ENCODE data around the gene PCDHA12.
"Not testable (repeated sequence)": the region's sequence is repeated elsewhere in the genome, so short reads cannot be mapped to it uniquely, and the experiment has no call there.

PCDHA12 gene

DNA sequence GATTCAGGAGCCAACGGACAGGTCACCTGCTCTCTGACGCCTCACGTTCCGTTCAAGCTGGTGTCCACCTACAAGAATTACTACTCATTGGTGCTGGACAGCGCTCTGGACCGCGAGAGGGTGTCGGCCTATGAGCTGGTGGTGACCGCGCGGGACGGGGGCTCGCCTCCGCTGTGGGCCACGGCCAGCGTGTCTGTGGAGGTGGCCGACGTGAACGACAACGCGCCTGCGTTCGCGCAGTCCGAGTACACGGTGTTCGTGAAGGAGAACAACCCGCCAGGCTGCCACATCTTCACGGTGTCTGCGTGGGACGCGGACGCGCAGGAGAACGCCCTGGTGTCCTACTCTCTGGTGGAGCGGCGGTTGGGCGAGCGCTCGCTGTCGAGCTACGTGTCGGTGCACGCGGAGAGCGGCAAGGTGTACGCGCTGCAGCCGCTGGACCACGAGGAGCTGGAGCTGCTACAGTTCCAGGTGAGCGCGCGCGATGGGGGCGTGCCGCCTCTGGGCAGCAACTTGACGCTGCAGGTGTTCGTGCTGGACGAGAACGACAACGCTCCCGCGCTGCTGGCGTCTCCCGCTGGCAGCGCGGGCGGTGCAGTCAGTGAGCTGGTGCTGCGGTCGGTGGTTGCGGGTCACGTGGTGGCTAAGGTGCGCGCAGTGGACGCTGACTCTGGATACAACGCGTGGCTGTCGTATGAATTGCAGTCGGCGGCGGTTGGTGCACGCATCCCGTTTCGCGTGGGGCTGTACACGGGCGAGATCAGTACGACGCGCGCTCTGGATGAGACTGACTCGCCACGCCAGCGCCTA lies 17.7 kb upstream of the PCDHA12 start:
- DNase-seq: no peak

GRCh38 chr5:140857987-140858240 lies 17.2 kb upstream of the PCDHA12 start:
- no peak for DNase-seq

DNA sequence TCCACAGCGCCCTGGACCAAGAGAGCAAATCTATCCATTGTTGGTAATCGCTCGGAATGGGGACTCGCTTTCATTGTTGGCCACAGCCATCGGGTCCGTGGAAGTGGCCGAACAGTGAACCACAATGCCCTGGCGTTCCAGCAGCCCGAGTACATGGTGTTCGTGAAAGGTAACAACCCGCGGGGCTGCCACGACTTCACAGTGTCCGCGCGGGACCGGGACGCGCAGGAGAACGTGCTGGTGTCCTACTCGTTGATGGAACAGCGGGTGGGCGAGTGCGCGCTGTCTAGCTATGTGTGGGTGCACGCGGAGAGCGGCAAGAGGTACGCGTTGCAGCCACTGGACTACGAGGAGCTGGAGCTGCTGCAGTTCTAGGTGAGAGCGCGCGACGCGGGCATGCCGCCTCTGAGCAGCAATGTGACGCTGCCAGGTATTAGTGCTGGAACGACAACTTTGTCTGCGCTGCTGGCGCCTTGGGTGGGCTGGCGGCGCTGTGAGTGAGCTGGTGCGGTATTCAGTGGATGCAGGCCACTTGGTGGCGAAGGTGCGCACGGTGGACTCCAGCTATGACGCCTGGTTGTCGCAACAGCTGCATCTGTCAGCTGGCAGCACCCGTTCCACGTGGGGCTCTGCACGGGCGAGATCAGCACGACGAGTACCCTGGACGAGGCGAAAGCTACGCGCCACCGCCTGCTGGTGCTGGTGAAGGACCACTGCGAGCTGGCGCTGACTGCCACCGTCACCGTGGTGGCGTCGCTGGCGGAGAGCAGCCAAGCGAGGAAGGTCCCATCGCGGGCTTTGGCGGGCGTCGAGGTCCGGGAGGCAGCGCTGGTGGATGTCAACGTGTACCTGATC lies 12.4 kb upstream of the PCDHA12 start:
- no peak for DNase-seq

DNA sequence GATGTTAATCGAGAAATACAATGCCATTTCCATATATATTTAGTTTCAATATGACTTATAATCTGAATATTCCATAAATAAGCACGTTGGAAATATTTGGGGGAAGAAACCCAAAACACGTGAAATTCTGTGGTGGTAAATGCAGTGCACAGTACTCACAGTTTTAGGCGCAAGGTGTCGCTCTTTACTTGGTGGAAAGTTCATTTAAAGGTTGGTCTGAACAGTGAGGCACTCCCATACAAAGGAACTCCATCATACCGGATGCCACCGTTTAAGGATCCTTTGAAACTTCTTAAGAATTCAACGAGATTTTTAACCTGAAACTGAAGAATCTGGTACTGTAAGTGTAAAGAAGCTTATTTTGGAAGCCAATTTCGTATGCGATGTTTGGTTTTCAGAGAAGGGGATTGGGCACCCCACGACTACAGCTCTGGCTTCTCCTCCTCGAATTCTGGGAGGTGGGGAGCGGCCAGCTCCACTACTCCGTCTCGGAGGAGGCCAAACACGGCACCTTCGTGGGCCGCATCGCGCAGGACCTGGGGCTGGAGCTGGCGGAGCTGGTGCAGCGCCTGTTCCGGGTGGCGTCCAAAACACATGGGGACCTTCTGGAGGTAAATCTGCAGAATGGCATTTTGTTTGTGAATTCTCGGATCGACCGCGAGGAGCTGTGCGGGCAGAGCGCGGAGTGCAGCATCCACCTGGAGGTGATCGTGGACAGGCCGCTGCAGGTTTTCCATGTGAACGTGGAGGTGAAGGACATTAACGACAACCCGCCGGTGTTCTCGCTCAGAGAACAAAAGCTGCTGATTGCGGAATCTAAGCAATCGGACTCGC lies 6.2 kb upstream of the PCDHA12 start, which contains the start of gene PCDHA11:
TSS of gene PCDHA11 (plus strand) at position 237 of the 834 bp plus-strand sequence. CDS start at position 384, 147 bp downstream.
- DNase-seq: peak; percentile 84

- no peak for DNase-seq
Observed at GRCh38 chr5:140869555-140869886, 5.6 kb upstream of the PCDHA12 start.

- no peak for DNase-seq
Observed at GRCh38 chr5:140870221-140871201, 4.6 kb upstream of the PCDHA12 start.

GRCh38 chr5:140876541-140877261 lies 1.6 kb downstream of the PCDHA12 start:
- DNase-seq: not testable (repeated sequence)

DNA sequence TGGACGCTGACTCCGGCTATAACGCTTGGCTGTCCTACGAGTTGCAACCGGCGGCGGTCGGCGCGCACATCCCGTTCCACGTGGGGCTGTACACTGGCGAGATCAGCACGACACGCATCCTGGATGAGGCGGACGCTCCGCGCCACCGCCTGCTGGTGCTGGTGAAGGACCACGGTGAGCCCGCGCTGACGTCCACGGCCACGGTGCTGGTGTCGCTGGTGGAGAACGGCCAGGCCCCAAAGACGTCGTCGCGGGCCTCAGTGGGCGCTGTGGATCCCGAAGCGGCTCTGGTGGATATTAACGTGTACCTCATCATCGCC lies 2.1 kb downstream of the PCDHA12 start:
- DNase-seq: no peak

DNA sequence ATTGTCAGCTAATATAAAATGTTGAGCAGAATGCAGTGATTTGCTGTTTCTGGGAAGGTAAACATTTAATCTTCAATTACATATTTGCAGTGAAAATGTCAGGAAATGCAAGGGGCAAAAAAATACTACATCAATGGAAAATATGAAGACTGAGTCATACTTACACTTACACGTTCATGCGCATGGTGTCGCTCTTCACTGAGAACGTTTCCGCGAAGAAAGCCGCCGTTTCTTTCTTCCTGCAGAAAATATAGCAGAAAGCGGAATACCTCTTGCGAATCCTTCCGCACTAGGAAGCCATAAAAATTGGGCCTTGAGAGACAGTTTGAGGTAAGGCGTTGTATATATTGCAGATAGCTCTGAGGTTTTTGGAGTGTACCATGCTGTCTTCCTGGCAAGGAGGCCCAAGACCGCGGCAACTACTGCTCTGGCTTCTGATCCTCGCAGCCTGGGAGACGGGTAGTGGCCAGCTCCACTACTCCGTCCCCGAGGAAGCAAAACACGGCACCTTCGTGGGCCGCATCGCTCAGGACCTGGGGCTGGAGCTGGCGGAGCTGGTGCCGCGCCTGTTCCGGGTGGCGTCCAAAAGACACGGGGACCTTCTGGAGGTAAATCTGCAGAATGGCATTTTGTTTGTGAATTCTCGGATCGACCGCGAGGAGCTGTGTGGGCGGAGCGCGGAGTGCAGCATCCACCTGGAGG lies 6.9 kb downstream of the PCDHA12 start, which contains the start of gene PCDHA13:
TSS of gene PCDHA13 (plus strand) at position 236 of the 702 bp plus-strand sequence. CDS start at position 381, 145 bp downstream.
- peak; percentile 85 for DNase-seq

- DNase-seq: peak; percentile 87
Observed at GRCh38 chr5:140882591-140882899, 7.4 kb downstream of the PCDHA12 start.

DNA sequence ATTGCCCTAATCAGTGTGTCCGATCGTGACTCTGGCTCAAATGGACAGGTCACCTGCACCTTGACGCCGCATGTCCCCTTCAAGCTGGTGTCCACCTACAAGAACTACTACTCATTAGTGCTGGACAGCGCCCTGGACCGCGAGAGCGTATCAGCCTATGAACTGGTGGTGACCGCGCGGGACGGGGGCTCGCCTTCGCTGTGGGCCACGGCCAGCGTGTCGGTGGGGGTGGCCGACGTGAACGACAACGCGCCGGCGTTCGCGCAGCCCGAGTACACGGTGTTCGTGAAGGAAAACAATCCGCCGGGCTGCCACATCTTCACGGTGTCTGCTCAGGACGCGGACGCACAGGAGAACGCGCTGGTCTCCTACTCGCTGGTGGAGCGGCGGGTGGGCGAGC lies 8.3 kb downstream of the PCDHA12 start:
- no peak for DNase-seq

GRCh38 chr5:140883927-140884697 lies 9.0 kb downstream of the PCDHA12 start:
- no peak for DNase-seq

DNA sequence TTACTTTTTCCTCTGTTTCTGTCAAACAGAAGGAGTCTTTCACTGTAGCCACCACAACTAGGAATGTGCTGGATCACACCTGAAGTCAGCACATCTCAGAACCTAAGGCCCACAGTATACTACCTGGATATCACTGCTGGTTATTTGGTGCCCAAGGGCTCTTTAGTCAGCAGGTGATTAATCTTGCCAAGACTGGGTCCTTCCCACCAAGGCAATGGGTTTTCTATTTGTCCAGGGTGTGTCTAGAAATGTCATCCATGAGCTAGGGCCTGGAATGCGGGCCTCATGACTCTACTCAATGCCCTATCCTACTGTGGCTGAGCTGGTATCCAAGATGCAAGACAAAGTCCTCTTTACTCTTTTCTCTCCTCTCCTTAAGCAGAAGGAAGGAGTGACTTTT lies 41.2 kb downstream of the PCDHA12 start:
- no peak for DNase-seq

DNA sequence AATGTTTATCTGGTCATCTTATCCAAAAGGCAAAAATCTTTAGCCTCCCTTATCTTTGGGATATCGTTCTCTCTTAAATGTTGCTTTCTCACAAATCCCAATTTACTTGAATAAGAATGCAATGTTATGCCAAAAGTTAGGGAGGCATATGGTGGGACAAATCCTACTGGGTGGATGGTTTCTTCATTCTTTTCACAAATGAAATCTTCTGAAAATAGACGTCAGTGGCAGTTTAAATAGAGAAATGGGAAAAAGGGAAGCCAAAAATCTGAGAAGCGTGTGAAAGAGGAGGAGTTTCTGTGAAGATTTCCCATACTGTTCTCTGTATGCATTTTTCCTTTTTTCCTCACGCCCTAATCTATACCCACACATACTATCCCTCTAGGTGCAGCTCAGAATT lies 48.5 kb downstream of the PCDHA12 start:
- no peak for DNase-seq

DNA sequence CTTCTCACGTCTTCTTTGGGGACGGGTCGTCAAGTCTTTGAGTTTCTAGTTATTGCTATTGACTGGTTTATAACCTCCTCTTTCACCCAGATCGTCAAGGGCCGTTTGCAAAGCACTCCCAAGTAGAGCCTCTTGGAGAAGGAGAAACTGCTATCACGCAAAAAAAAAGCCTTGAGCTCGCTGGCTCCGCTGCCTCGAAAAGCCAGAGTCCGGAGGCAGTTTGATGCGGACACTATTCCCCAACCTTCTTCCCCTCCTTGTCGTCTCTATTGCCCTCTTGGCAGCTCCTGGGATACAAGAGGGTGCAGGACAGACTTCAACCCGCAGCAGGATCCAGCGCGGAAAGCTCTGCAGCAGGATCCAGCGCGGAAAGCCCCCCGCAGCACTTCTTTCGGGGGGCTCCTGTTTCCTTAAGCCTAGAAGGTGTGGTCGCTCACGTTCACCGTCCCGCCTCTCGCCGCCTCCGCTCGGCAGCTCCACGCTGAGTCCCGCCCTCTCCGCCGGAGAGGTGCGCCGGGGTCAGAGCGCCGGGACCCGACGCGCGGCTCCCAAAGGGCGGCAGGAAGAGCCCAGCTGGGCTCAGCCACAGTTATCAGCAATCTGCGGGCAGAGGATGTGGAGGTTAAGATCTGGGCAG lies 50.8 kb downstream of the PCDHA12 start, which contains the start of gene PCDHAC1:
TSS of gene PCDHAC1 (plus strand) at position 494 of the 637 bp plus-strand sequence. CDS start 594 bp downstream, outside the sequence.
- no peak for DNase-seq

DNA sequence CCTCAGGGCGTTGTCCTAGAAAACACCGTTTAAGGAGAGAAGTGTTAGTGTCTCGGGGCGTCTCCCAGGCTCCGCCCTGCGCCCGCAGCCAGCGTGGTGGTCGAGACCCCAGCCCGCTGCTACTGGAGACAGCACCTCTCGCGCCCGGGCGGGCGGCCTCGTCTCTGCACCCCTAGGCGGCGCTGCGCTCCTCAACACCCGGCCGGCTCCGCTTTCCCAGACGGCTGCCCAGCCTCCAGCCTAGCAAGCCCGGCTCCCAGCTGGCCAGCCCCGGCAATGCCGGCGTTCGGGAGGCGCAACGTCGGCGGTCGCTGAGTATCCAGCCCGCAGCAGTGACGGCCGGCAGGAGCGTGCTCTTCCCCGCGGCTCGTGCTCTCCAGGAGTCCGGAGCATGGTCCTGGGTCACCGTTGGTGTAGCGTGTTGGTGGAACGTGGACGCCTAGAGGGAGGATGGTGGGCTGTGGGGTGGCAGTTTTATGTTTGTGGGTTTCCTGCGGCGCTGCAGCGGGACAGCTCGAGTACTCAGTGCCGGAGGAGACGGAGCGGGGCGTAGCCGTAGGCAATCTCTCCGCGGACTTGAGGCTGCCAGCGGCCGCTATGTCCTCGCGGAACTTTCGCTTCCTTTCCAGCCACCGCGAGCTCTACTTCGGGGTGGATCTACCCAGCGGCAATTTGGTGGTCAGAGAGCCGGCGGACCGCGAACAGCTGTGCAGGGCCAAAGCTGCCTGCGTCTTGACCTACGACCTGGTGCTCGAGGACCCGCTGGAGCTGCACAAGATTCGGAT lies 51.5 kb downstream of the PCDHA12 start:
- peak; percentile 83 for DNase-seq

DNA sequence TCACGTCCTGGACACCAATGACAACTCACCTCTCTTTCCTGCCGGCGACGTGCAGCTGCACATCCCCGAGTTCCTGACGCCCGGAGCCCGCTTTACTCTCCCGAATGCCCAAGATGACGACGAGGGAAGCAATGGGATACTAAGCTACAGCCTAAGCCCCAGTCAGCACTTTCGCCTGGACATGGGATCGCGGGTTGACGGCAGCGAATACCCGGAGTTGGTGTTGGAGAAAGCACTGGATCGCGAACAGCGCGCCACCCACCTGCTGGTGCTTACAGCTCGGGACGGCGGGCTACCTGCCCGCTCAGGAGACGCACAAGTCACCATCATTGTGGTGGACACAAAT lies 52.1 kb downstream of the PCDHA12 start:
- DNase-seq: no peak
